ENCODE results near the gene STX7. TPM values are rescaled to one million over a fixed set of nuclear protein-coding genes. Genes with fewer than 3 reads are reported as not detected.

STX7 gene
- total RNA-seq, 1 donor from 2014 or later, result 49.3 TPM

DNA sequence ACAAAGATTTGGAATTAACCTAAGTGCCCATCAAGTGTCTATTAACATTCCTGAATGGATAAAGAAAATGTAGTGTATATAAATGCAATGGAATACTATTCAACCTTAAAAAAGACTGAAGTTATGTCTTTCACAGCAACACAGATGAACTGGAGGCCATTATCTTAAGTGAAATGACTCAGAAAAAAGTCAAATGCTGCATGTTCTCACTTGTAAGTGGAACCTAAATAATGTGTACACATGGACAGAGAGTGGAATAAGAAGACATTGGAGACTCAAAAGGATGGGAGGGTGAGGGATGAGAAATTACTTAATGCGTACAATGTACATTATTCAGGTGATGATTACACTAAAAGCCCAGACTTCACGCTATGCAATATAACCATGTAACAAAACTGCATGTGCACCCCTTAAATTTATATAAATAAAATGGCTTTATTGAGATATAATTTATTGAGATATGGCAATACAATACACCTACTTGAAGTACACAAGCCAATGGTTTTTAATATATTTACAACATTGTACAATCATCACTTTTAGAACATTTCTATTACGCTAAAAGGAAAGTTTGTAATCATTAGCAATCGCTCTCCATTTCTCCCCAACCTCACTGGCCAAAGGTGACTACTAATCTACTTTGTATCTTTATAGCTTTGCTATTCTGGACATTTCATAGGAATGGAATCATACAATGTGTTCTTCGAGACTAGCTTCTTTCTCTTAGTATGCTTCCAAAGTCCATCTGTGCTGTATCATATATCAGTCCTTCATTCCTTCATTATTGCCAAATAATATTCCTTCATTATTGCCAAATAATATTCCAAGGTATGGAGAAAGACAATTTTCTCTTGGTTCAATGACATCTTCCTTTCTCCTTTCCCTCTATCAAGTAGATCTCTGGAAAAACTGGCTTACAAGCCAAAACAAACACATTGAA lies 5.8 kb downstream of the STX7 start:
- Mint-ChIP-seq H3K36me3 (ENCODE audit: unreplicated experiment) (peaks cover 19% of the 10 kb centered on the region), H3K9me3 (ENCODE audit: unreplicated experiment) (no peaks in the 10 kb centered on the region), H3K4me3 (ENCODE audit: unreplicated experiment) (no peak overlapping the region), H3K27ac (ENCODE audit: unreplicated experiment) (no peak overlapping the region), H3K4me1 (ENCODE audit: unreplicated experiment) (peaks cover 42% of the 10 kb centered on the region), H3K27me3 (ENCODE audit: unreplicated experiment) (no peaks in the 10 kb centered on the region)
- TF ChIP-seq, protein P1, sequence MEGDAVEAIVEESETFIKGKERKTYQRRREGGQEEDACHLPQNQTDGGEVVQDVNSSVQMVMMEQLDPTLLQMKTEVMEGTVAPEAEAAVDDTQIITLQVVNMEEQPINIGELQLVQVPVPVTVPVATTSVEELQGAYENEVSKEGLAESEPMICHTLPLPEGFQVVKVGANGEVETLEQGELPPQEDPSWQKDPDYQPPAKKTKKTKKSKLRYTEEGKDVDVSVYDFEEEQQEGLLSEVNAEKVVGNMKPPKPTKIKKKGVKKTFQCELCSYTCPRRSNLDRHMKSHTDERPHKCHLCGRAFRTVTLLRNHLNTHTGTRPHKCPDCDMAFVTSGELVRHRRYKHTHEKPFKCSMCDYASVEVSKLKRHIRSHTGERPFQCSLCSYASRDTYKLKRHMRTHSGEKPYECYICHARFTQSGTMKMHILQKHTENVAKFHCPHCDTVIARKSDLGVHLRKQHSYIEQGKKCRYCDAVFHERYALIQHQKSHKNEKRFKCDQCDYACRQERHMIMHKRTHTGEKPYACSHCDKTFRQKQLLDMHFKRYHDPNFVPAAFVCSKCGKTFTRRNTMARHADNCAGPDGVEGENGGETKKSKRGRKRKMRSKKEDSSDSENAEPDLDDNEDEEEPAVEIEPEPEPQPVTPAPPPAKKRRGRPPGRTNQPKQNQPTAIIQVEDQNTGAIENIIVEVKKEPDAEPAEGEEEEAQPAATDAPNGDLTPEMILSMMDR (IDR thresholded peaks at IDR 0.05), result no peak
- no peak for DNase-seq (ENCODE audit: extremely low spot score, unreplicated experiment)

- TF ChIP-seq, protein P1 (IDR thresholded peaks at IDR 0.05), result no peak
- peaks cover 39% of the 10 kb centered on the region for H3K4me1 Mint-ChIP-seq (ENCODE audit: unreplicated experiment)
Measured at GRCh38 chr6:132506461-132506860, 6.5 kb downstream of the STX7 start.

DNA sequence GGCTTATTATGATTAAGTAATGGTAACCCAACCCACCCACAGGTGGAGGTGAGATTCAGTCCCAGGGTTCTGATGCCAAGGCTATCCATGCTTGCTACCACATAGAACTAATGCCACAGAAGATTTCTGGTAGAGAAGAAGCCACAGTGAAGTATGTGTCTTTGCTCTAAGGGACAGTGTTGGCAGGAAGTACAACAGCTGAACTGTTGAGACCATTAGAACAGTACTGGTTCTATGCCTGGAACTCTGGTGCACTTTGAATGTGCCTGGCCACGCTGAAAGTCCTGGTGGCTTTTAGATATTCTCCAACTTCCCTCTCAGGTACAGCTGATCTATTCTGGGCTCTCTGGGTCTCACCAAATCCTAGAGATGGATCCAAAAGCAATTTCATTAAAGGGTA lies 7.8 kb downstream of the STX7 start:
- H3K9me3 Mint-ChIP-seq (ENCODE audit: unreplicated experiment), result no peaks in the 10 kb centered on the region
- peaks cover 29% of the 10 kb centered on the region for H3K4me1 Mint-ChIP-seq (ENCODE audit: unreplicated experiment)
- H3K27me3 Mint-ChIP-seq (ENCODE audit: unreplicated experiment), result no peaks in the 10 kb centered on the region

More at GRCh38 chr6:132506461-132506860, 6.5 kb downstream of the STX7 start:
- DNase-seq (ENCODE audit: extremely low spot score, unreplicated experiment), result no peak
- Mint-ChIP-seq H3K9me3 (ENCODE audit: unreplicated experiment) (no peaks in the 10 kb centered on the region), H3K36me3 (ENCODE audit: unreplicated experiment) (peaks cover 26% of the 10 kb centered on the region), H3K4me3 (ENCODE audit: unreplicated experiment) (no peak overlapping the region), H3K27me3 (ENCODE audit: unreplicated experiment) (no peaks in the 10 kb centered on the region), H3K27ac (ENCODE audit: unreplicated experiment) (no peak overlapping the region)

DNA sequence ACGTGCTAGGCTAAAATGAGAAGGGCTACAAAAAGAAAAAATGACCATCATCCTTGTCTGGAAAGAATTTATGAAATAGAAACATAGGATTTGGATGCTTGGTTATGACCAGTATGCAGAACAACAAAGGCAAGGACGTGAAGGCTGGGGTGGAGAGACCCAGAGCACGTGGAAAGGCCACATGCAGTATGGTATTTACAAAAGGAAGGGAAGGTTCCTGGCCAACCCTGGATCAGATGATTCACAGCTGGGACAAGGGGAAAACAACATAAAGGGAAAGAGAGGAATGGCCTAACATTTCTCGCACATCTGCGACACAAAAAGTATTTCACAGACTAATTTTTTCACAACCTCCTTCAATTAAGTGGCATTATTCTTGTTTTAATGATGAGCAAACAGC lies 8.2 kb downstream of the STX7 start:
- Mint-ChIP-seq H3K4me3 (ENCODE audit: unreplicated experiment) (no peak overlapping the region), H3K9me3 (ENCODE audit: unreplicated experiment) (no peaks in the 10 kb centered on the region), H3K36me3 (ENCODE audit: unreplicated experiment) (peaks cover 41% of the 10 kb centered on the region), H3K27ac (ENCODE audit: unreplicated experiment) (no peak overlapping the region), H3K4me1 (ENCODE audit: unreplicated experiment) (peaks cover 27% of the 10 kb centered on the region), H3K27me3 (ENCODE audit: unreplicated experiment) (no peaks in the 10 kb centered on the region)
- TF ChIP-seq, protein P1 (IDR thresholded peaks at IDR 0.05), result no peak
- DNase-seq (ENCODE audit: extremely low spot score, unreplicated experiment), result no peak

More for the DNA sequence above, 7.8 kb downstream of the STX7 start:
- TF ChIP-seq, protein P1 (IDR thresholded peaks at IDR 0.05), result no peak
- no peak overlapping the region for H3K4me3 Mint-ChIP-seq (ENCODE audit: unreplicated experiment)
- no peak overlapping the region for H3K27ac Mint-ChIP-seq (ENCODE audit: unreplicated experiment)
- DNase-seq (ENCODE audit: extremely low spot score, unreplicated experiment), result no peak
- H3K36me3 Mint-ChIP-seq (ENCODE audit: unreplicated experiment), result peaks cover 37% of the 10 kb centered on the region

DNA sequence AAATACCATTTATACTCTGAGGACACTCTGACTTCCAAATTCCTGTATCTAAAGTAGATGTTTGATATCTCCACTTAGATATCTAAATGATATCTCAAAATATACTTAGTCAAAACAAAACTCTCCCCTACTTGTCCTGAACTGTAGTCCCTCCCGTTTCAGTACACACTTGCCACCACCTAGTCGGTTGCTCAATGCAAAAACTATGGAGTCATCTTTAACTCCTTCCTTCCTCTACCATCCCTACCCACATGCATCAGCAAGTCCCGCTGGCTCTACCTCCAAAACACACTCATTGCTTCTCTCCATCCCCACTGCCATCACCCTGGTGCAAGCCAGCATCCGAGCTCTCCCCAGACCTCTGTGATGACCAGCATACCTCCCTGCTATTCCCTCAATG lies 13.2 kb downstream of the STX7 start:
- TF ChIP-seq, protein P1 (IDR thresholded peaks at IDR 0.05), result no peak
- Mint-ChIP-seq H3K27ac (ENCODE audit: unreplicated experiment) (no peak overlapping the region), H3K36me3 (ENCODE audit: unreplicated experiment) (peaks cover 49% of the 10 kb centered on the region), H3K27me3 (ENCODE audit: unreplicated experiment) (no peaks in the 10 kb centered on the region), H3K9me3 (ENCODE audit: unreplicated experiment) (no peaks in the 10 kb centered on the region), H3K4me3 (ENCODE audit: unreplicated experiment) (no peak overlapping the region), H3K4me1 (ENCODE audit: unreplicated experiment) (peaks cover 13% of the 10 kb centered on the region)
- DNase-seq (ENCODE audit: extremely low spot score, unreplicated experiment), result no peak

Measured in osteocyte (in vitro differentiated cells).